Measurements from ENCODE around the gene SYT6.

Gene SYT6

GRCh38 chr1:114124644-114125043, 29.0 kb downstream of the SYT6 start:
- no peak for DNase-seq (ENCODE audit: low read depth, low spot score)
- H3K27ac ChIP-seq: no peak overlapping the region

- peak; percentile 59 for DNase-seq (ENCODE audit: low read depth, low spot score)
- peak overlapping the region; percentile 36 for H3K27ac ChIP-seq
Observed at GRCh38 chr1:114122941-114123618, 30.6 kb downstream of the SYT6 start.

GRCh38 chr1:114118351-114118990, 35.2 kb downstream of the SYT6 start:
- no peak for DNase-seq (ENCODE audit: low read depth, low spot score)
- no peak overlapping the region for H3K27ac ChIP-seq

GRCh38 chr1:114117654-114118053, 36.0 kb downstream of the SYT6 start:
- no peak for DNase-seq (ENCODE audit: low read depth, low spot score)
- no peak overlapping the region for H3K27ac ChIP-seq

- DNase-seq (ENCODE audit: low read depth, low spot score): no peak
- no peak overlapping the region for H3K27ac ChIP-seq
Observed at GRCh38 chr1:114116086-114116485, 37.6 kb downstream of the SYT6 start.

- DNase-seq (ENCODE audit: low read depth, low spot score): no peak
- H3K27ac ChIP-seq: peak overlapping the region; percentile 32
Observed at GRCh38 chr1:114114185-114115094, 39.2 kb downstream of the SYT6 start.

GRCh38 chr1:114113411-114114184, 40.1 kb downstream of the SYT6 start:
- peak overlapping the region; percentile 32 for H3K27ac ChIP-seq
- no peak for DNase-seq (ENCODE audit: low read depth, low spot score)

- no peak overlapping the region for H3K27ac ChIP-seq
- no peak for DNase-seq (ENCODE audit: low read depth, low spot score)
Observed at GRCh38 chr1:114112775-114113174, 40.9 kb downstream of the SYT6 start.

GRCh38 chr1:114111731-114112641, 41.7 kb downstream of the SYT6 start:
- H3K27ac ChIP-seq: no peak overlapping the region
- no peak for DNase-seq (ENCODE audit: low read depth, low spot score)

- no peak for DNase-seq (ENCODE audit: low read depth, low spot score)
- no peak overlapping the region for H3K27ac ChIP-seq
Observed at GRCh38 chr1:114109981-114110380, 43.7 kb downstream of the SYT6 start.

GRCh38 chr1:114108751-114109255, 44.9 kb downstream of the SYT6 start:
- no peak for DNase-seq (ENCODE audit: low read depth, low spot score)
- H3K27ac ChIP-seq: no peak overlapping the region

GRCh38 chr1:114107474-114108435, 45.9 kb downstream of the SYT6 start:
- no peak overlapping the region for H3K27ac ChIP-seq
- no peak for DNase-seq (ENCODE audit: low read depth, low spot score)

GRCh38 chr1:114105421-114105979, 48.2 kb downstream of the SYT6 start:
- no peak for DNase-seq (ENCODE audit: low read depth, low spot score)
- H3K27ac ChIP-seq: no peak overlapping the region

- no peak overlapping the region for H3K27ac ChIP-seq
- DNase-seq (ENCODE audit: low read depth, low spot score): no peak
Observed at GRCh38 chr1:114104949-114105348, 48.7 kb downstream of the SYT6 start.

- H3K27ac ChIP-seq: no peak overlapping the region
- no peak for DNase-seq (ENCODE audit: low read depth, low spot score)
Observed at GRCh38 chr1:114103992-114104391, 49.7 kb downstream of the SYT6 start.

GRCh38 chr1:114102136-114102535, 51.5 kb downstream of the SYT6 start:
- DNase-seq (ENCODE audit: low read depth, low spot score): no peak
- H3K27ac ChIP-seq: no peak overlapping the region

GRCh38 chr1:114100148-114100547, 53.5 kb downstream of the SYT6 start:
- H3K27ac ChIP-seq: no peak overlapping the region
- no peak for DNase-seq (ENCODE audit: low read depth, low spot score)

GRCh38 chr1:114099268-114099667, 54.4 kb downstream of the SYT6 start:
- no peak overlapping the region for H3K27ac ChIP-seq
- no peak for DNase-seq (ENCODE audit: low read depth, low spot score)
